HG03520 (cell line): Measurements from ENCODE around the gene ZDHHC21.
"Not testable (repeated sequence)": the region's sequence is repeated elsewhere in the genome, so short reads cannot be mapped to it uniquely, and the experiment has no call there.

Experiments used
- ATAC-seq: cut with Tn5 transposase; IDR thresholded peaks from one replicate; pipeline ENCODE4 v1.9.1; 2021; ENCODE audit warnings: mild to moderate bottlenecking, moderate library complexity; ENCODE audit not compliant: unreplicated experiment

Gene ZDHHC21

GRCh38 chr9:14686168-14686567 lies 7.1 kb downstream of the ZDHHC21 start:
- no peak for ATAC-seq

GRCh38 chr9:14682616-14683015 lies 10.6 kb downstream of the ZDHHC21 start:
- not testable (repeated sequence) for ATAC-seq

- no peak for ATAC-seq
These were observed 14.5 kb downstream of the ZDHHC21 start for GRCh38 chr9:14678776-14679175.

GRCh38 chr9:14677872-14678271 lies 15.4 kb downstream of the ZDHHC21 start:
- ATAC-seq, result no peak

GRCh38 chr9:14677396-14677795 lies 15.8 kb downstream of the ZDHHC21 start:
- ATAC-seq, result no peak

- ATAC-seq, result no peak
These were observed 18.6 kb downstream of the ZDHHC21 start for GRCh38 chr9:14674630-14675029.

- ATAC-seq, result no peak
These were observed 21.9 kb downstream of the ZDHHC21 start for GRCh38 chr9:14671377-14671776.

- ATAC-seq, result no peak
These were observed 22.5 kb downstream of the ZDHHC21 start for GRCh38 chr9:14670718-14671117.

- ATAC-seq, result not testable (repeated sequence)
These were observed 29.2 kb downstream of the ZDHHC21 start for GRCh38 chr9:14664022-14664421.

- no peak for ATAC-seq
These were observed 31.2 kb downstream of the ZDHHC21 start for GRCh38 chr9:14662060-14662453.

GRCh38 chr9:14661421-14662059 lies 31.7 kb downstream of the ZDHHC21 start:
- peak; percentile 55 for ATAC-seq

- no peak for ATAC-seq
These were observed 32.5 kb downstream of the ZDHHC21 start for GRCh38 chr9:14660721-14661120.

GRCh38 chr9:14654932-14655331 lies 38.3 kb downstream of the ZDHHC21 start:
- ATAC-seq, result no peak

- no peak for ATAC-seq
These were observed 39.7 kb downstream of the ZDHHC21 start for GRCh38 chr9:14653511-14653910.

GRCh38 chr9:14652729-14653377 lies 40.4 kb downstream of the ZDHHC21 start:
- no peak for ATAC-seq

GRCh38 chr9:14650596-14650995 lies 42.6 kb downstream of the ZDHHC21 start:
- ATAC-seq, result no peak

- ATAC-seq, result no peak
These were observed 47.6 kb downstream of the ZDHHC21 start for GRCh38 chr9:14645648-14646047.

GRCh38 chr9:14640967-14641366 lies 52.3 kb downstream of the ZDHHC21 start:
- ATAC-seq, result no peak

- no peak for ATAC-seq
These were observed 52.9 kb downstream of the ZDHHC21 start for GRCh38 chr9:14640294-14640693.

- ATAC-seq, result no peak
These were observed 59.2 kb downstream of the ZDHHC21 start for GRCh38 chr9:14633906-14634565.

GRCh38 chr9:14633148-14633547 lies 60.1 kb downstream of the ZDHHC21 start:
- ATAC-seq, result no peak

- ATAC-seq, result no peak
These were observed 65.7 kb downstream of the ZDHHC21 start for GRCh38 chr9:14627513-14627912.
